Astrocyte (in vitro differentiated cells and primary cell): Measurements from ENCODE around the gene SLC35B2. TPM values are rescaled to one million over a fixed set of nuclear protein-coding genes. Genes with fewer than 3 reads are reported as not detected.

Experiments used
- DNase-seq: peaks from one replicate; pipeline ENCODE4 v3.0.0-alpha.2; 2010; ENCODE audit warnings: low read depth
- FAIRE-seq: peaks from 2 replicates; lab custom pipeline; 2011; peaks lifted over from hg19 to GRCh38; lab: Jason Lieb, UNC
- H2AFZ ChIP-seq: 2 replicates; pipeline ENCODE4 v1.6.0; 2012; ENCODE audit warnings: low read depth, low read length, inconsistent platforms
- H3K27ac ChIP-seq: 2 replicates; pipeline ENCODE4 v1.5.1; 2011; ENCODE audit warnings: low read depth, low read length, inconsistent platforms
- H3K27me3 ChIP-seq: 2 replicates; pipeline ENCODE4 v1.6.0; 2011; ENCODE audit warnings: low read length, inconsistent platforms; ENCODE audit not compliant: insufficient read depth
- H3K36me3 ChIP-seq: 2 replicates; pipeline ENCODE4 v1.5.1; 2011; ENCODE audit warnings: low read length, inconsistent platforms; ENCODE audit not compliant: insufficient read depth
- H3K4me1 ChIP-seq: 2 replicates; pipeline ENCODE4 v1.5.1; 2011; ENCODE audit warnings: low read length, inconsistent platforms; ENCODE audit not compliant: insufficient read depth
- H3K4me2 ChIP-seq: 2 replicates; pipeline ENCODE4 v1.6.0; 2012; ENCODE audit warnings: low read length, inconsistent platforms
- H3K4me3 ChIP-seq: 2 replicates; pipeline ENCODE4 v1.5.1; 2011; ENCODE audit warnings: low read depth, mild to moderate bottlenecking, low read length, inconsistent platforms; ENCODE audit not compliant: insufficient read depth
- H3K79me2 ChIP-seq: 2 replicates; pipeline ENCODE4 v1.6.0; 2012; ENCODE audit warnings: mild to moderate bottlenecking, low read length, inconsistent platforms; ENCODE audit not compliant: insufficient read depth
- H3K9ac ChIP-seq: 2 replicates; pipeline ENCODE4 v1.6.0; 2012; ENCODE audit warnings: mild to moderate bottlenecking, low read length, inconsistent platforms
- H3K9me3 ChIP-seq: 2 replicates; pipeline ENCODE4 v1.5.1; 2012; ENCODE audit warnings: low read depth, mild to moderate bottlenecking, low read length, inconsistent platforms; ENCODE audit not compliant: insufficient read depth
- H4K20me1 ChIP-seq: 2 replicates; pipeline ENCODE4 v1.6.0; 2012; ENCODE audit warnings: low read length, inconsistent platforms; ENCODE audit not compliant: insufficient read depth
- H3K27ac Mint-ChIP-seq: one replicate; pipeline ENCODE4 v1.8.0; 2021; ENCODE audit warnings: mild to moderate bottlenecking, mixed read lengths; ENCODE audit not compliant: unreplicated experiment
- H3K27me3 Mint-ChIP-seq: one replicate; pipeline ENCODE4 v1.8.0; 2021; ENCODE audit warnings: low read depth, mixed read lengths; ENCODE audit not compliant: unreplicated experiment
- H3K36me3 Mint-ChIP-seq: one replicate; pipeline ENCODE4 v1.8.0; 2021; ENCODE audit warnings: low read depth, mixed read lengths; ENCODE audit not compliant: unreplicated experiment
- H3K4me1 Mint-ChIP-seq: one replicate; pipeline ENCODE4 v1.8.0; 2021; ENCODE audit warnings: low read depth, mixed read lengths; ENCODE audit not compliant: unreplicated experiment
- H3K4me3 Mint-ChIP-seq: one replicate; pipeline ENCODE4 v1.8.0; 2021; ENCODE audit warnings: mild to moderate bottlenecking, moderate library complexity, mixed read lengths; ENCODE audit not compliant: unreplicated experiment
- H3K9me3 Mint-ChIP-seq: one replicate; pipeline ENCODE4 v1.8.0; 2021; ENCODE audit warnings: mild to moderate bottlenecking, mixed read lengths; ENCODE audit not compliant: unreplicated experiment
- EZH2 ChIP-seq: IDR thresholded peaks from 2 replicates; pipeline ENCODE4 v1.6.1; 2012; ENCODE audit warnings: mild to moderate bottlenecking, low read length, inconsistent platforms; ENCODE audit not compliant: insufficient read depth
- total RNA-seq: library from RNA; stranded (reverse); gene quantifications from 2 replicates; pipeline ENCODE4 v1.2.1, GENCODE V29; 2021
- TF ChIP-seq, protein P1 (sequence below): IDR thresholded peaks from 2 replicates; pipeline ENCODE4 v1.5.1; 2011; ENCODE audit warnings: low read depth, mild to moderate bottlenecking, inconsistent platforms, low read length, moderate library complexity; ENCODE audit not compliant: insufficient read depth

The SLC35B2 gene
- total RNA-seq, 1 donor from 2014 or later = 61.8 TPM

DNA sequence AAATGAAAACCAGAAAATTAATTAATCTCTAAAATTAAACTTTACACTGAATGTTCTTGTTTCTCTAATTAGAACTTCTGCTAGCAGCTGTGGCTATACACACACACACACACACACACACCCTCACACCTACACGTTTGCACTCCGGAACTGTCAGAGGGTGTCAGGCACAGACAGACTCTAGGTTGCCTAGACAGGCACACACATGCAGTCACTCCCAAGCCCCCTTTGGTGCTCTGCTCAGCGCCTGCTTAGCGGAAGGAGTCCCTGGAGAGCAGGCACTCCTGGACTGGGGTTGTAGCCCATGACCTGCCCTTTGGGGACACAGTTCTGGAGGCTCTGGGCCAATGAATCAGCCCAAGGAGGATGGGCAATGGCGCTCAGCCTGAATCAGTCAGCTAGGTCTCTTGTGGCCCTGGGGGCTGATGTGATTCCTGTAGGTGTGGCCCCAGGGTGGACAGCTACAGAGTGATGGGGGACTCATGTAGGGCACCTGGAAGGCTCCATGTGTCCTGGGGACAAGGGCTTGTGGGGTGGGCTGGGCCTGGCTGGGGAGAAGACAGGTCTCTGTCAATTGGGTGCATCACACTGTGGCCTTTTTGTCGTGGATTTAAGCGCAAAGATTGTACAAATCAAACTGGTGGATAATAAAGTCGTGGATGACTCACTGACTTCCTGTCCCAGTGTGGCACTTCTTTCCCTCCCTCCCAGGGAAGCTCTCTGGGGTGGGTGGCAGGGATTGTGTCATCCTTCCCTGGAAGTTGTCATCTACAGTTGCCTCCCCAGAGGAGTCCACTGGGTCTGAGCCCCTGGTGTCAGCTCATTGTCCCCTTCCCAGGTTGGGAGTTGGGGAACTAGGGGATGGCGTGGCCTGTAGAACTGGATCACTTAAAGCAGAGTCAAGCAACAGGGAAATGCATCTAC lies 21.7 kb upstream of the SLC35B2 start:
- Histone ChIP-seq H3K9ac (no peak overlapping the region), H3K4me1 (no peaks in the 10 kb centered on the region), H3K36me3 (no peaks in the 10 kb centered on the region), H4K20me1 (no peaks in the 10 kb centered on the region), H3K27me3 (peaks cover 20% of the 10 kb centered on the region), H3K9me3 (no peaks in the 10 kb centered on the region), H3K27ac (no peak overlapping the region), H2AFZ (no peak overlapping the region), H3K4me3 (no peak overlapping the region), H3K79me2 (no peaks in the 10 kb centered on the region), H3K4me2 (no peak overlapping the region)
- FAIRE-seq (no peak), DNase-seq (no peak)
- Mint-ChIP-seq H3K9me3 (peaks cover 2% of the 10 kb centered on the region), H3K4me3 (no peak overlapping the region), H3K36me3 (peaks cover 2% of the 10 kb centered on the region), H3K4me1 (peaks cover 4% of the 10 kb centered on the region), H3K27me3 (peaks cover 54% of the 10 kb centered on the region), H3K27ac (no peak overlapping the region)
- TF ChIP-seq, protein P1, sequence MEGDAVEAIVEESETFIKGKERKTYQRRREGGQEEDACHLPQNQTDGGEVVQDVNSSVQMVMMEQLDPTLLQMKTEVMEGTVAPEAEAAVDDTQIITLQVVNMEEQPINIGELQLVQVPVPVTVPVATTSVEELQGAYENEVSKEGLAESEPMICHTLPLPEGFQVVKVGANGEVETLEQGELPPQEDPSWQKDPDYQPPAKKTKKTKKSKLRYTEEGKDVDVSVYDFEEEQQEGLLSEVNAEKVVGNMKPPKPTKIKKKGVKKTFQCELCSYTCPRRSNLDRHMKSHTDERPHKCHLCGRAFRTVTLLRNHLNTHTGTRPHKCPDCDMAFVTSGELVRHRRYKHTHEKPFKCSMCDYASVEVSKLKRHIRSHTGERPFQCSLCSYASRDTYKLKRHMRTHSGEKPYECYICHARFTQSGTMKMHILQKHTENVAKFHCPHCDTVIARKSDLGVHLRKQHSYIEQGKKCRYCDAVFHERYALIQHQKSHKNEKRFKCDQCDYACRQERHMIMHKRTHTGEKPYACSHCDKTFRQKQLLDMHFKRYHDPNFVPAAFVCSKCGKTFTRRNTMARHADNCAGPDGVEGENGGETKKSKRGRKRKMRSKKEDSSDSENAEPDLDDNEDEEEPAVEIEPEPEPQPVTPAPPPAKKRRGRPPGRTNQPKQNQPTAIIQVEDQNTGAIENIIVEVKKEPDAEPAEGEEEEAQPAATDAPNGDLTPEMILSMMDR = no peak
- TF ChIP-seq EZH2 = no peak

DNA sequence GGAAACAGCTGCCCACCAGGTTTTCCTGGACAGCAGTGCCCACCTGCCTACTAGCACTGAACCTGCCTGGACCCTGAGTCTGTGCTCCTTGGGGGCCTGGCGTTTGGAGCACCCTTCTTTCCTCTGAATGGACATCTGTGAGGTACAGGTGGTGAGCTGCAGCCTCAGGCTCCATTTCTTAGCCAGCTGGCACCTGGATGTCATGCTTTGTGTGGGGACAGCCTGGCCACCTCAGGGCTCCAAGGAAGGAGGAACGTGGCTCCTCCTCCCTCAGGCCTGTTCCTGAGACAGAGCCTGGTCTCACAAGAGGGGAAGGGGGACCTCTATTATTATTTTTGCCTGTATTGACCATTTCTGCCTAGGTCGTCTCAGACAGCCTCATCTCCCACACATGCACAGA lies 21.0 kb upstream of the SLC35B2 start:
- Histone ChIP-seq H3K4me3 (no peak overlapping the region), H3K4me2 (no peak overlapping the region), H3K9ac (no peak overlapping the region), H3K27ac (no peak overlapping the region), H3K79me2 (no peaks in the 10 kb centered on the region), H3K9me3 (no peaks in the 10 kb centered on the region), H3K27me3 (peaks cover 14% of the 10 kb centered on the region), H2AFZ (no peak overlapping the region), H3K4me1 (no peaks in the 10 kb centered on the region), H4K20me1 (no peaks in the 10 kb centered on the region), H3K36me3 (no peaks in the 10 kb centered on the region)
- FAIRE-seq = no peak
- DNase-seq = no peak
- Mint-ChIP-seq H3K27ac (no peak overlapping the region), H3K27me3 (peaks cover 52% of the 10 kb centered on the region), H3K36me3 (peaks cover 2% of the 10 kb centered on the region), H3K4me1 (peaks cover 4% of the 10 kb centered on the region), H3K4me3 (no peak overlapping the region), H3K9me3 (no peaks in the 10 kb centered on the region)
- TF ChIP-seq, protein P1 = no peak
- no peak for TF ChIP-seq EZH2

DNA sequence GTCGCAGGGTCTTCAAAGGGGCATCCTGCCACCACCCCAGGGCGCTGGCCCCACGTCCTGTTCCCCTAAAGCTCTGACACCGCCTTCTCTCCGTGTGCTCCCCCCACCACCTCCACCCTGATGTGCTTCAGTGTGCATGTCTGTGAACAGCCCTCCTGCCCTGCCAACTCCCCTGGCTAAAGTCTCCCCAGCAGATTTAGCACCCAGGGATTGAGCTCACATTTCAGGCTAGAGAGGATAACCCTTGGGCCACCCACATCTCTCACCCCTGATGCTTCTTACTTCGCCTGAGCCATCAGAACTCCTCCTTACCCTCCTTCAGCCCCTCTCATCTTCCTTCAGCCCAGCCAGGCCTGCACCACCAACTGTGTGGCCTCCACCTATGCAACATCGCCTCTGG lies 20.4 kb upstream of the SLC35B2 start:
- Histone ChIP-seq H3K9me3 (no peaks in the 10 kb centered on the region), H3K36me3 (no peaks in the 10 kb centered on the region), H3K27ac (no peak overlapping the region), H3K4me2 (no peak overlapping the region), H3K9ac (no peak overlapping the region), H4K20me1 (no peaks in the 10 kb centered on the region), H3K4me1 (no peaks in the 10 kb centered on the region), H3K4me3 (no peak overlapping the region), H3K79me2 (no peaks in the 10 kb centered on the region), H2AFZ (no peak overlapping the region), H3K27me3 (peaks cover 12% of the 10 kb centered on the region)
- no peak for FAIRE-seq
- Mint-ChIP-seq H3K27ac (no peak overlapping the region), H3K4me3 (no peak overlapping the region), H3K9me3 (no peaks in the 10 kb centered on the region), H3K27me3 (peaks cover 52% of the 10 kb centered on the region), H3K4me1 (peaks cover 4% of the 10 kb centered on the region), H3K36me3 (peaks cover 2% of the 10 kb centered on the region)
- TF ChIP-seq EZH2 = no peak
- TF ChIP-seq, protein P1 = no peak
- DNase-seq = no peak
